Heart left ventricle (tissue), 16 donors: ENCODE measurements around the gene FAM156A. TPM values are rescaled to one million over a fixed set of nuclear protein-coding genes. Genes with fewer than 3 reads are reported as not detected.
A peak's percentile ranks its signal among the peaks of the same experiment; 100 is the strongest.

Experiments used
- ATAC-seq, 4 donors: fragments of 200-7000 bp; cut with Tn5 transposase; one replicate each; pipeline ENCODE4 v1.9.1; 2020 to 2022; ENCODE audit warnings: moderate library complexity in 4 of 4, mild to moderate bottlenecking in 3 of 4, moderate number of reproducible peaks in 1 of 4
- DNase-seq, 5 donors: peaks; one replicate each; pipeline ENCODE4 v3.0.0-alpha.2; 2020
- H3K27ac ChIP-seq, 12 donors: fragments of 200-600 bp; sonication (generic) in 4 of 12; one replicate each; pipeline versions ENCODE4 v1.5.0 to v1.8.0; 2016 to 2022; ENCODE audit warnings: mild to moderate bottlenecking in 2 of 12
- H3K27me3 ChIP-seq, 9 donors: fragments of 200-600 bp; sonication (generic) in 2 of 9; one replicate each; pipeline versions ENCODE4 v1.5.1 to v1.8.0; 2016 to 2022; ENCODE audit warnings: mild to moderate bottlenecking in 3 of 9
- H3K36me3 ChIP-seq, 9 donors: fragments of 200-600 bp; sonication (generic) in 2 of 9; one replicate each; pipeline versions ENCODE4 v1.5.0 to v1.8.0; 2018 to 2022; ENCODE audit warnings: mild to moderate bottlenecking in 2 of 9
- H3K4me1 ChIP-seq, 12 donors: fragments of 200-600 bp; sonication (generic) in 4 of 12; one replicate each; pipeline versions ENCODE4 v1.5.0 to v1.8.0; 2016 to 2022; ENCODE audit warnings: mild to moderate bottlenecking in 3 of 12
- H3K4me3 ChIP-seq, 12 donors: fragments of 200-600 bp; sonication (generic) in 4 of 12; one replicate each; pipeline versions ENCODE4 v1.5.0 to v1.8.0; 2017 to 2022; ENCODE audit warnings: mild to moderate bottlenecking in 9 of 12, moderate library complexity in 4 of 12
- H3K9me3 ChIP-seq, 12 donors: fragments of 200-600 bp; sonication (generic) in 4 of 12; one replicate each; pipeline versions ENCODE4 v1.5.0 to v1.8.0; 2016 to 2022; ENCODE audit warnings: mild to moderate bottlenecking in 1 of 12
- POLR2A ChIP-seq, 2 donors: fragments of 450-650 bp; IDR thresholded peaks; one replicate each; pipeline ENCODE4 v1.6.1; 2017; ENCODE audit warnings: antibody characterized with exemption in 2 of 2, mild to moderate bottlenecking in 2 of 2, moderate library complexity in 2 of 2
- WGBS, 4 donors: extraction: QIAGEN DNeasy Blood & Tissue Kit in 2 of 4; methylation state at CpG; one replicate each; pipeline versions ENCODE4 v1.1.5 to v1.1.7; 2013 to 2018; 5-methylcytosine and 5-hydroxymethylcytosine counted together
- intact Hi-C, 10 donors: fragments of 100-400 bp; cut with DNase I; formaldehyde crosslinking; loops; one replicate each; pipeline versions ENCODE4 v1.11.1 to v1.14.2; 2022
- polyA plus RNA-seq, 2 donors: library from polyadenylated mRNA; stranded (reverse); fragments of 200-250 nt; gene quantifications; one replicate each; pipeline ENCODE4 v1.2.3, GENCODE V29; 2013
- total RNA-seq, 9 donors: library from RNA; depleted of rRNA in 2 of 9; stranded (reverse); fragments of >200 nt in 2 of 9; fragmentation: NEBNext Ultra II Directional in 3 of 9; extraction: Animal tissue kit (Norgen Biotek cat#: 25700) in 3 of 9; gene quantifications; one replicate each; pipeline versions ENCODE4 v1.1.0 to v1.2.4, GENCODE V29; 2016 to 2023
- TF ChIP-seq, protein P1 (sequence below), 12 donors: fragments of 200-600 bp; sonication (generic) in 4 of 12; IDR thresholded peaks; one replicate each; pipeline versions ENCODE4 v1.5.0 to v1.8.0; 2018 to 2022; ENCODE audit warnings: antibody characterized with exemption in 12 of 12, mild to moderate bottlenecking in 5 of 12
- donor health status: ischemic (EF 13 %, LVEDD 7.1; RV severe dilation, severe dysfunction).
- donor health status: healthy with polysubstance abuse.
- donor health status: DM: no; HTN: yes; CAD: no.
- donor health status: DM: no; HTN: no; CAD: no.
- donor health status: ischemic (EF 25% LVEDD 6.9; RV normal size, moderate dysfunction).
- donor health status: ischemic (EF 25% LVEDD 5.7; RV mildly dilated, moderate dysfunction).
- donor health status: healthy.
- donor health status: DM: yes; HTN: yes; CAD: no.
- donor health status: ischemic (EF 35%, LVEDD 5.7; RV mildly dilated, moderate dysfunction).
- donor health status: nonischemic (EF 11% LVEDD 7.7; RV severe dilation, severe dysfunction).
- donor health status: DM: yes; HTN: yes; CAD: no.
- donor health status: PGD.
- donor health status: ischemic (EF 29% LVEDD 5.4; RV normal size, mild dysfunction).
- donor health status: nonischemic (EF 23%, LVEDD 6.1; RV moderate dilation, normal function).

The FAM156A gene
- total and polyA plus RNA-seq, 11 donors = 3.6 to 12.9 (median 7.0) TPM

DNA sequence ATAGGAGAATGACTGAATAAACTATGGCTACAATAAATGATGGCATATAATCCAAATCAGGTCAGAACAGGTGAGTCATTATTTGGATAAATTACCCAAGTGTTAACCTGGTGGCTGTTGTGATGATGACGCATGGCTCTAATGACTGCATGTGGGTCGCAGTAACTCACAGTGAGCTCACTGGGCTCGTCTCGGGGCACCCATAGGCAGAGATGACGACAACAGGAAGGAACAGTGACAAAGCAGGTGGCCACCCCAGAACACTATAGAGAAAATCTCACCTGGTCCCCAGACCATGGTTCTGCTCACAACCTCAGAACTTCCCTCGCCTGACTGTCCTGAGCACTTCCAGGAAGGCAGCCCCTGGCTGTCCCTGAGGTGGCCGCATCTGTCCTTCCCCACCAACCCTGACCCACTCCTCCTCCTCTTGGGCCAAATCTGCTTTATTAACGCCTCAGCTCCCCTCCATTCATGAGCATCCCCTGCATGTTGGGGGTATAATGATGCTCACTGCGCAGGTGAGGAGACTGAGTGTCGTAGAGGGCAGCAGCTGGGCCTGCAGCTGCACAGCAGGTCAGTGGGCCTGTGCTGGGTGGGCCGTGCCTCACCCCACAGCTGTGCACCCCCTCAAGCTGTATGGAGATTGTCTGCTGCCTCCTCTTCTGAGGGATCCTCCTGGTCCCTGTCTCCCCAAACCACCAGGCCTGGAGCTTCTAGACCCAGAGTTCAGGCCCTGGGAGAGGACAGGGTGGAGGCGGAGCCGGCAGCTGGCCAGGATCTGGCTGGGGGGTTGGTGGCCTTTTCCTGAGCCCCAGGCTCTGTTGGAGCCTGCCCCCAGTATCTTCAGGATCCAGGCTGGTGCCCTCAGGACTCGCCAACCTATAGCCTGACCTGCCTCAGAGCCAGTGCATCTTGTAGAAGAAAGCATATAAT lies 30.9 kb upstream of the FAM156A start:
- peak in 2 of 4 donors; percentile 7 to 43 for ATAC-seq
- intact Hi-C loops = no loop called here
- H3K4me3 ChIP-seq = no peak overlapping the region

DNA sequence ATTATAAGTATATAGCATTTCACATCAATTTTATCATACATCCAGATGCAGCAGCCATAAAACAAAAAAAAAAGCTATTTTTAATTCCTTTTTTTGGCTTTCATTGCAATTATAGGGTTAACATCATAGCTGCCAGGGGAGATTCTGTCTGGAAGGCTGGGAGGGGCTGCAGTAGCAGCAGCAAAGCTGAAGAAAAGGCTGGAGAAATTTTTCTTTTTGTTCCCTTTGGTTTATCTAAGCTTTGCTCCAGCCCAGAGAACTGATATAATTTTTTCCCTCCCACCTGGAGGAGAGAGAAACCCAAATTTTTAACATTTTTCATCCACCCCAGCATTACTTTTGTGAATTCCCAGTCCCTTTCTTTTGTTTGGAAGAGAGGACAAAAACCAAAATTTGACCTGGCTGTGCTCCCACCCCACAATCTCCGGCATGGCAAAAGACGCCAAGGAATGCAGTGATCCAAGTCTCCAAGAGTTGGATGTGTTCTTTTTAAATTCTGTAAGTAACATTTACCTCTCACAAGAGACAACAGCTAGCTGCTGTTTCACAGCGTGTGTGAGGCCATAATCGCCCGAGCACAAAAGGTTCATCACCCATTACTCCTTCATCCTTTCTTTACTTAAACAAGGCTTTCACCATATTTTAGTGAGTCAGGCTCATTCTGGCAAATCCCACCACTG lies 25.1 kb upstream of the FAM156A start:
- H3K27me3 ChIP-seq = peaks cover 0 to 18% (median 0%) of the 10 kb centered on the region in 9 donors
- no peaks in the 10 kb centered on the region for H3K36me3 ChIP-seq
- peak overlapping the region in 11 of 12 donors; percentile 11 to 60 (median 40) for H3K27ac ChIP-seq
- 26 to 54% (median 37%) methylated on average over 5 of the region's 5 CpGs for WGBS, 4 donors
- intact Hi-C loops = no loop called here
- peak in 1 of 4 donors; percentile 15 for ATAC-seq
- H3K4me3 ChIP-seq = peak overlapping the region in 8 of 12 donors; percentile 3 to 37 (median 16)
- no peak for TF ChIP-seq POLR2A (IDR thresholded peaks at IDR 0.05)
- TF ChIP-seq, protein P1, sequence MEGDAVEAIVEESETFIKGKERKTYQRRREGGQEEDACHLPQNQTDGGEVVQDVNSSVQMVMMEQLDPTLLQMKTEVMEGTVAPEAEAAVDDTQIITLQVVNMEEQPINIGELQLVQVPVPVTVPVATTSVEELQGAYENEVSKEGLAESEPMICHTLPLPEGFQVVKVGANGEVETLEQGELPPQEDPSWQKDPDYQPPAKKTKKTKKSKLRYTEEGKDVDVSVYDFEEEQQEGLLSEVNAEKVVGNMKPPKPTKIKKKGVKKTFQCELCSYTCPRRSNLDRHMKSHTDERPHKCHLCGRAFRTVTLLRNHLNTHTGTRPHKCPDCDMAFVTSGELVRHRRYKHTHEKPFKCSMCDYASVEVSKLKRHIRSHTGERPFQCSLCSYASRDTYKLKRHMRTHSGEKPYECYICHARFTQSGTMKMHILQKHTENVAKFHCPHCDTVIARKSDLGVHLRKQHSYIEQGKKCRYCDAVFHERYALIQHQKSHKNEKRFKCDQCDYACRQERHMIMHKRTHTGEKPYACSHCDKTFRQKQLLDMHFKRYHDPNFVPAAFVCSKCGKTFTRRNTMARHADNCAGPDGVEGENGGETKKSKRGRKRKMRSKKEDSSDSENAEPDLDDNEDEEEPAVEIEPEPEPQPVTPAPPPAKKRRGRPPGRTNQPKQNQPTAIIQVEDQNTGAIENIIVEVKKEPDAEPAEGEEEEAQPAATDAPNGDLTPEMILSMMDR (IDR thresholded peaks at IDR 0.05) = no peak
- H3K9me3 ChIP-seq = no peaks in the 10 kb centered on the region
- peaks cover 0 to 16% (median 4%) of the 10 kb centered on the region in 12 donors for H3K4me1 ChIP-seq
- DNase-seq = no peak

More for the DNA sequence above, 30.9 kb upstream of the FAM156A start:
- Histone ChIP-seq H3K36me3 (no peaks in the 10 kb centered on the region), H3K4me1 (peaks cover 0 to 24% (median 10%) of the 10 kb centered on the region in 12 donors), H3K9me3 (no peaks in the 10 kb centered on the region), H3K27me3 (peaks cover 0 to 7% (median 0%) of the 10 kb centered on the region in 9 donors), H3K27ac (peak overlapping the region in 8 of 12 donors; percentile 0 to 53 (median 32))
- 68 to 80% (median 73%) methylated on average over 14 of the region's 14 CpGs for WGBS, 4 donors
- DNase-seq = no peak
- TF ChIP-seq, protein P1 (IDR thresholded peaks at IDR 0.05) = no peak
- no peak for TF ChIP-seq POLR2A (IDR thresholded peaks at IDR 0.05)

DNA sequence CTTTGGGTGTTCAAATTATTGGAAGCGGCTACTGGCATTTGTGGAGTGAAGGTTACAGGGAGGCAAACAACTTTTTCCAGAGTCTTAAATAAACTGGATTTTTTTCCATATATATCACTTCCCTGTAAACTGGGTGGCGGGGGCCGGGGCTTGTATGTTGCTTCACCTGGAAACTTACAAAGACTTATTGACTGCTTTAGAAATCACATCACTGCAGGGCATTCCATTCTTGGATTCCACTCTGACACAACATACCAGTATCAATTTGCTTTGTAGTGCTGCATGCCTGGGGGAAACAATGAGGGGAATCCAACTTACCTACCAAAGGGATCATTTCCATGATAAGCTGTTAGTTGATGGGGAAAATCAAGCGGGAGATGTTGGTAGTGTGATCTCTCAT lies 21.7 kb upstream of the FAM156A start:
- ATAC-seq (no peak), DNase-seq (no peak)
- Histone ChIP-seq H3K9me3 (no peaks in the 10 kb centered on the region), H3K4me1 (peaks cover 0 to 16% (median 4%) of the 10 kb centered on the region in 12 donors), H3K4me3 (no peak overlapping the region), H3K27ac (peak overlapping the region in 7 of 12 donors; percentile 3 to 64 (median 43)), H3K27me3 (peaks cover 0 to 11% (median 0%) of the 10 kb centered on the region in 9 donors), H3K36me3 (no peaks in the 10 kb centered on the region)
- WGBS, 4 donors = 78 to 94% (median 89%) methylated on average over 4 of the region's 4 CpGs
- intact Hi-C loops = no loop called here
- no peak for TF ChIP-seq POLR2A (IDR thresholded peaks at IDR 0.05)
- TF ChIP-seq, protein P1 (IDR thresholded peaks at IDR 0.05) = no peak

DNA sequence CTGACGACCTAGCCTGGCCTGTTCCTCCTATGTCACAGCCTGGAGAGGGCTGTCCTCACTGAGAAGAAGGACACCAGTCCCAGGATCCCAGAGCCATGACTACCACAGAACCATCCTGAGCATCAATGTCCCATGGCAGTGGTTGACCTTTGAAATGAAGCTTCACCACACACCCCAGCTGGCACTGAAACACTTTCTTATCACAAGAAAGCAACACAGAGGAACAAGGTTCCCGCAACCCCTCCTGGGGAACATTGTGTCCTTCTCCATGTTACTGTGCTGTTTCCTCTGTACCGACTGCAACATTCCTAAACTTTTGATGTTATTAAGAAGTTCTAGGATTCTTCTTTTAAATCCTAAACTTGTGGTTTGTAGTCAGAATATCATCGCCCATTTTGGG lies 21.2 kb upstream of the FAM156A start:
- WGBS, 4 donors = 46 to 53% (median 49%) methylated on average over 4 of the region's 4 CpGs
- Histone ChIP-seq H3K27me3 (peaks cover 0 to 11% (median 0%) of the 10 kb centered on the region in 9 donors), H3K4me1 (peaks cover 0 to 16% (median 4%) of the 10 kb centered on the region in 12 donors), H3K36me3 (no peaks in the 10 kb centered on the region), H3K9me3 (no peaks in the 10 kb centered on the region), H3K4me3 (no peak overlapping the region), H3K27ac (peak overlapping the region in 6 of 12 donors; percentile 3 to 64 (median 46))
- ATAC-seq (peak; percentile 29 to 84 (median 65)), DNase-seq (peak in 1 of 5 donors; percentile 54)
- intact Hi-C loops = no loop called here
- TF ChIP-seq, protein P1 (IDR thresholded peaks at IDR 0.05) = no peak
- no peak for TF ChIP-seq POLR2A (IDR thresholded peaks at IDR 0.05)
